H1 (cell line): Measurements from ENCODE around the gene MDM4. TPM values are rescaled to one million over a fixed set of nuclear protein-coding genes. Genes with fewer than 3 reads are reported as not detected.

Source experiments
- CTCF ChIA-PET: fragments of 300-600 bp; sonication (Branson Sonifier 250); formaldehyde crosslinking; loops from one replicate; lab custom pipeline; 2021; ENCODE audit not compliant: partially characterized antibody; lab: Charles Lee
- POLR2A ChIA-PET: fragments of 300-600 bp; sonication (Branson Sonifier 250); formaldehyde crosslinking; loops from one replicate; lab custom pipeline; 2021; ENCODE audit warnings: inconsistent platforms; ENCODE audit not compliant: partially characterized antibody; lab: Charles Lee
- DNase-seq, 2 experiments: peaks; one replicate each; pipeline versions ENCODE4 v3.0.0 to v3.0.0-alpha.2; 2010 to 2022; ENCODE audit warnings: low spot score in 2 of 2, low read depth in 1 of 2, mixed read lengths in 1 of 2
- FAIRE-seq: peaks from 2 replicates; lab custom pipeline; 2011; peaks lifted over from hg19 to GRCh38; lab: Jason Lieb, UNC
- H2AFZ ChIP-seq: 2 replicates; pipeline ENCODE4 v1.8.1; 2012; ENCODE audit warnings: low read length, inconsistent platforms
- H2AK5ac ChIP-seq: 2 replicates; pipeline ENCODE4 v1.6.1; 2013; ENCODE audit warnings: low read depth, low read length
- H2BK120ac ChIP-seq: replicated peaks from 2 replicates; pipeline ENCODE3; 2013; ENCODE audit warnings: low read depth, low read length, inconsistent platforms
- H2BK12ac ChIP-seq: 2 replicates; pipeline ENCODE4 v1.6.1; 2013; ENCODE audit warnings: low read depth, low read length
- H2BK15ac ChIP-seq: 2 replicates; pipeline ENCODE4 v1.6.1; 2013; ENCODE audit warnings: low read length
- H2BK20ac ChIP-seq: 2 replicates; pipeline ENCODE4 v1.6.1; 2013; ENCODE audit warnings: low read length
- H2BK5ac ChIP-seq: 2 replicates; pipeline ENCODE4 v1.6.1; 2013; ENCODE audit warnings: low read depth, low read length
- H3K14ac ChIP-seq: 2 replicates; pipeline ENCODE4 v1.6.1; 2013; ENCODE audit warnings: inconsistent platforms; ENCODE audit not compliant: insufficient read length
- H3K18ac ChIP-seq: 2 replicates; pipeline ENCODE4 v1.6.1; 2013; ENCODE audit warnings: low read length; ENCODE audit errors: extremely low read depth
- H3K23ac ChIP-seq: 2 replicates; pipeline ENCODE4 v1.6.1; 2013; ENCODE audit warnings: inconsistent platforms; ENCODE audit not compliant: insufficient read length
- H3K23me2 ChIP-seq: 2 replicates; pipeline ENCODE4 v1.6.1; 2013; ENCODE audit warnings: low read depth, low read length
- H3K27ac ChIP-seq: 2 replicates; pipeline ENCODE4 v1.6.1; 2011; ENCODE audit warnings: low read depth, low read length, inconsistent platforms
- H3K27me3 ChIP-seq, 4 experiments: replicated peaks in 1 of 4; 1 replicate in 1 of 4; 2 replicates in 3 of 4; pipeline versions ENCODE4 v1.6.1 to v1.8.1; 2011 to 2013; ENCODE audit warnings: low read length in 3 of 4, mild to moderate bottlenecking in 3 of 4, inconsistent platforms in 2 of 4, mixed read lengths in 2 of 4, moderate library complexity in 1 of 4; ENCODE audit not compliant: control insufficient read depth in 3 of 4, insufficient read depth in 3 of 4; ENCODE audit errors: extremely low read depth in 1 of 4
- H3K36me3 ChIP-seq, 4 experiments: 2 replicates each; pipeline versions ENCODE4 v1.6.1 to v1.8.1; 2011 to 2013; ENCODE audit warnings: mild to moderate bottlenecking in 4 of 4, low read length in 3 of 4, moderate library complexity in 2 of 4, control low read depth in 1 of 4, inconsistent platforms in 1 of 4; ENCODE audit not compliant: insufficient read depth in 4 of 4, control insufficient read depth in 2 of 4
- H3K4ac ChIP-seq: replicated peaks from 2 replicates; pipeline ENCODE3; 2013; ENCODE audit warnings: low read length, low read depth, mixed read lengths, inconsistent platforms; ENCODE audit not compliant: insufficient read length
- H3K4me1 ChIP-seq, 4 experiments: replicated peaks in 1 of 4; 1 replicate in 1 of 4; 2 replicates in 3 of 4; pipeline versions ENCODE4 v1.6.1 to v1.8.1; 2011 to 2013; ENCODE audit warnings: low read length in 3 of 4, inconsistent platforms in 2 of 4, mixed read lengths in 1 of 4; ENCODE audit not compliant: insufficient read depth in 4 of 4, control insufficient read depth in 3 of 4
- H3K4me2 ChIP-seq, 2 experiments: 2 replicates each; pipeline versions ENCODE4 v1.6.1 to v1.8.1; 2011 to 2013; ENCODE audit warnings: low read depth in 2 of 2, low read length in 2 of 2, control low read depth in 1 of 2, inconsistent platforms in 1 of 2, mild to moderate bottlenecking in 1 of 2; ENCODE audit not compliant: insufficient read depth in 1 of 2
- H3K4me3 ChIP-seq, 4 experiments: fragments of 200-600, 300-600 bp in 1 of 4; sonication (generic), shearing (Covaris generic), sonication (Bioruptor Twin) in 1 of 4; 2 replicates each; pipeline versions ENCODE4 v1.5.1 to v1.8.1; 2011 to 2016; ENCODE audit warnings: low read length in 4 of 4, low read depth in 3 of 4, control low read depth in 2 of 4, inconsistent platforms in 2 of 4, mild to moderate bottlenecking in 2 of 4, mixed read lengths in 1 of 4, moderate library complexity in 1 of 4; ENCODE audit not compliant: insufficient read depth in 2 of 4; ENCODE audit errors: extremely low read depth in 1 of 4
- H3K56ac ChIP-seq: replicated peaks from 2 replicates; pipeline ENCODE3; 2013; ENCODE audit warnings: low read depth, mild to moderate bottlenecking, mixed read lengths, low read length, inconsistent platforms; ENCODE audit not compliant: insufficient read length
- H3K79me1 ChIP-seq: 2 replicates; pipeline ENCODE4 v1.6.1; 2013; ENCODE audit warnings: low read depth, low read length, control low read depth
- H3K79me2 ChIP-seq, 2 experiments: 2 replicates each; pipeline versions ENCODE4 v1.6.1 to v1.8.1; 2012 to 2013; ENCODE audit warnings: low read length in 2 of 2, mild to moderate bottlenecking in 2 of 2, inconsistent platforms in 1 of 2; ENCODE audit not compliant: insufficient read depth in 2 of 2, control insufficient read depth in 1 of 2
- H3K9ac ChIP-seq, 4 experiments: replicated peaks in 1 of 4; 1 replicate in 1 of 4; 2 replicates in 3 of 4; pipeline versions ENCODE4 v1.6.1 to v1.8.1; 2011 to 2013; ENCODE audit warnings: low read depth in 3 of 4, low read length in 3 of 4, control low read depth in 2 of 4, mild to moderate bottlenecking in 2 of 4, moderate library complexity in 2 of 4, inconsistent platforms in 1 of 4; ENCODE audit errors: extremely low read depth in 1 of 4
- H3K9me3 ChIP-seq, 2 experiments: 2 replicates each; pipeline versions ENCODE4 v1.6.1 to v1.8.1; 2012 to 2013; ENCODE audit warnings: mild to moderate bottlenecking in 2 of 2, moderate library complexity in 2 of 2, control low read depth in 1 of 2, inconsistent platforms in 1 of 2, low read depth in 1 of 2, low read length in 1 of 2, mixed read lengths in 1 of 2; ENCODE audit not compliant: insufficient read depth in 2 of 2
- H4K20me1 ChIP-seq, 2 experiments: replicated peaks in 1 of 2; 2 replicates each; pipeline versions ENCODE3 to v1.8.1; 2011 to 2013; ENCODE audit warnings: inconsistent platforms in 2 of 2, low read length in 2 of 2, mild to moderate bottlenecking in 1 of 2; ENCODE audit not compliant: insufficient read depth in 2 of 2, control insufficient read depth in 1 of 2
- H4K5ac ChIP-seq: 2 replicates; pipeline ENCODE4 v1.6.1; 2013; ENCODE audit warnings: low read length, low read depth, mixed read lengths, inconsistent platforms; ENCODE audit not compliant: insufficient read length
- H4K8ac ChIP-seq: 2 replicates; pipeline ENCODE4 v1.8.0; 2013; ENCODE audit warnings: mild to moderate bottlenecking, moderate library complexity, low read length, inconsistent platforms; ENCODE audit not compliant: insufficient read depth; ENCODE audit errors: extremely low read depth
- H4K91ac ChIP-seq: replicated peaks from 2 replicates; pipeline ENCODE3; 2013; ENCODE audit warnings: low read length, mixed read lengths, inconsistent platforms; ENCODE audit not compliant: insufficient read length
- SP2 ChIP-seq: IDR thresholded peaks from 2 replicates; pipeline ENCODE4 v1.6.1; 2012; ENCODE audit warnings: mild to moderate bottlenecking, low read length, inconsistent platforms
- SP4 ChIP-seq: IDR thresholded peaks from 2 replicates; pipeline ENCODE4 v1.6.1; 2012; ENCODE audit warnings: low read length, inconsistent platforms
- WGBS, 2 experiments: shearing (Covaris generic) in 1 of 2; methylation state at CpG; one replicate each; pipeline versions ENCODE4 v1.1.6 to v1.1.7; 2013 to 2015; ENCODE audit warnings: low lambda C conversion rate in 2 of 2, mixed read lengths in 2 of 2, inconsistent platforms in 1 of 2, low coverage in 1 of 2, missing lambda C conversion rate in 1 of 2; ENCODE audit not compliant: insufficient replicate concordance in 2 of 2, insufficient coverage in 1 of 2, insufficient read length in 1 of 2; ENCODE audit errors: extremely low coverage in 1 of 2, missing lambda C conversion rate in 1 of 2; 5-methylcytosine and 5-hydroxymethylcytosine counted together
- polyA plus RNA-seq, 7 experiments: library from polyadenylated mRNA; depleted of rRNA in 3 of 7; stranded (reverse) in 5 of 7; unstranded in 2 of 7; fragments of >200 nt in 5 of 7; fragments of 200-250 nt in 2 of 7; gene quantifications; 1 replicate in 5 of 7; 2 replicates in 1 of 7; 4 replicates in 1 of 7; pipeline versions ENCODE4 v1.2.1 to v1.2.3, GENCODE V29; 2011 to 2013; ENCODE audit warnings: missing spikeins in 2 of 7, mixed read lengths in 2 of 7
- total RNA-seq: library from RNA; stranded (reverse); fragmentation: NEBNext Ultra II Directional; extraction: Animal tissue kit (Norgen Biotek cat#: 25700); gene quantifications from 2 replicates; pipeline ENCODE4 v1.2.1, GENCODE V29; 2021

MDM4 gene
- total and polyA plus RNA-seq, 2 of the 8 experiments (the other 6 are each of a cell fraction or from before 2014, with no cell fraction given): 10.8 to 84.9 TPM

DNA sequence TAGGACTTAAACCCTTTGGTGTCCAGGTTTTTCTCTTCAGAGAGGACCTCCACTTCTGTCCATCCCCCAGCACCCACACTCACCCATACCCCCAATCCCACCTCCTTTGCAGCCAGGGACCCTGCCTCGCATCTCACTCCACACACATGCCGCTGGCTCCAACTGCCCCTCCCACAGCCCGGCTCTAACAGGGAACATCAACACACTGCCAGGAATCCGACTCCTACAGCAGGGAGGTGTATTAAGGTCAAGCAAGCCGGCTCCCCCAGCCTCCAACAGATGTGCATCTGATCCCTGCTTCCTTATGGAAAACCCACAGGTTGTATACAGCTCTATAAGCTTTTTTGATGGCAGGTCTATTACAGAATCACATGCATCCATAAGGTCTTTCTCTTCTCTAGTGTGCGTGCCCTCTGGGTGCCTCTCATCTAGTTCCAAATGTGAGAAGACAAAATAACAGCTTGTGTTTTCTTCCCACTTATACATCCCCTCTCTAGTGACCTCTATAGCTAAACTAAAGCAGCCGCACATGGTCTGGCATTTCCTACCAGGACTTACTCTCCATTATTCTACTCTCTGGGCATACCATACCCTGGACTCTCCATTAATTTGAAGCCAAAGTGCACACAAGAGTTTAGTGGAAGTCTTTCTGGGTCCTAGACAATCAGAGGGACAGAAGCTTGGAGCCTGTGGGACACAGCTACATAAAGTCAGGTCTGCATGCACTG, 37.9 kb upstream of the MDM4 start:
- Histone ChIP-seq H2BK15ac (no peak overlapping the region), H2AFZ (no peak overlapping the region), H2BK5ac (no peak overlapping the region), H3K4ac (no peak overlapping the region), H3K4me3 (no peak overlapping the region), H2BK120ac (no peak overlapping the region), H3K4me1 (peaks cover 3 to 14% (median 11%) of the 10 kb centered on the region in 4 experiments), H3K23me2 (no peaks in the 10 kb centered on the region), H3K14ac (no peak overlapping the region), H3K23ac (no peak overlapping the region), H3K27ac (no peak overlapping the region), H4K8ac (no peak overlapping the region), H3K79me2 (peaks cover 0 to 14% of the 10 kb centered on the region in 2 experiments; a peak in 2 of 4 replicates), H3K56ac (no peak overlapping the region), H3K36me3 (no peaks in the 10 kb centered on the region), H3K79me1 (peaks cover 5% of the 10 kb centered on the region), H4K20me1 (peaks cover 0 to 5% of the 10 kb centered on the region in 2 experiments), H2AK5ac (no peak overlapping the region), H3K4me2 (no peak overlapping the region), H3K9ac (no peak overlapping the region), H3K18ac (no peak overlapping the region), H2BK12ac (no peak overlapping the region), H4K5ac (no peak overlapping the region), H3K9me3 (no peaks in the 10 kb centered on the region), H3K27me3 (no peaks in the 10 kb centered on the region; a peak in 1 of 7 replicates), H4K91ac (no peak overlapping the region), H2BK20ac (no peak overlapping the region)
- ChIA-PET POLR2A (interaction anchor here (0.7 to 3.1 kb wide), 6 partner anchors 12 to 59 kb away, joined by 3 to 14 read pairs (median 6); partner anchors contain the start of gene PIK3C2B), CTCF (interaction anchor here (0.6 to 49.0 kb wide), 11 partner anchors 8 to 317 kb away, joined by 3 to 2124 read pairs (median 3); partner anchors contain the start of gene PIK3C2B)
- FAIRE-seq: no peak
- 85% methylated on average over 7 of the region's 7 CpGs; no CpG with 5 or more reads in 1 of the 2 experiments for WGBS, 2 experiments
- TF ChIP-seq SP4 (no peak), SP2 (no peak)
- DNase-seq: no peak
